Measurements from ENCODE around the gene SPRY4. TPM values are rescaled to one million over a fixed set of nuclear protein-coding genes. Genes with fewer than 3 reads are reported as not detected.

SPRY4 gene
- total and polyA plus RNA-seq, 2 of the 8 experiments (the other 6 are each of a cell fraction or from before 2014, with no cell fraction given), result 59.1 to 113 TPM

DNA sequence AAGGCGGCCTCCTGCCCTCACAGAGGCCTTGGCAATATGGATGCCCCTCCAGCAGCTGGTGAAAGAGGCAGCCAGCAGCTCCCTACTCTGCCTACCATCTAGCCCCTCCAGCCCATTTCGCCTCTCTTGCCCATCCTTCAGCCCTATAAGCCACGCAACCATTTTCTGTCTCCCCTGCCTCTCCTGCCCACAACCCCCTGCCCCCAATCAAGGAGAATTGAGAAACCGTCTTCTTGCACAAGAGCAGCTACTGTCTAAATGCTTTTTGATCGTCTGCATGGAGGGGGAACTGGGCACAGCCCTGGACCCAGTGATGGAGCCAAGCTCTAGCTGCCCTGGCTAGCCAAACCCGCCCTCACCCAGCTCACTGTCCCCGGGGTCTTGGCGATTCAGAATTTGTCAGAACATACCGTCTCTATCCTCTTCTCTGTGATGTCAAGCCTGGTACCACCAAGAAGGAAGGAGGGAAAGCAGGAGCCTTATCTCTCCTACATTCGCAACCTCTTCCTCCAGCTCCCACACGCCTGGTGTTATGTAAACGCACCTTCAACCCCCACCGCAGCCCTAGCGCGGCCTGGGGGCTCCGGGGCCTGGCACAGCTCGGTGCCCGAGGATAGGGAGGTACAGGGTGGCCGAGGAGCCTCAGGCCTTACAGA, 1.2 kb downstream of the SPRY4 start (continued):
- no peak for TF ChIP-seq CBX5 (IDR thresholded peaks at IDR 0.05; ENCODE audit: low read depth, low read length)
- no peak for TF ChIP-seq KDM5A (IDR thresholded peaks at IDR 0.05; ENCODE audit: low read length)
- no peak for TF ChIP-seq SRF (IDR thresholded peaks at IDR 0.05; ENCODE audit: low read depth, low read length)
- no peak for TF ChIP-seq POLR2AphosphoS5 (IDR thresholded peaks at IDR 0.05; ENCODE audit: low read depth, low read length)
- TF ChIP-seq POLR2A (IDR thresholded peaks at IDR 0.05; ENCODE audit: control extremely low read depth in 1 of 2, low read depth in 2 of 2, low read length in 2 of 2), result 0 out of 3 replicates have a peak, but pooled peaks of 1 of the 2 experiments have one; percentile 8
- peak; percentile 16 for TF ChIP-seq EZH2 (IDR thresholded peaks at IDR 0.05; ENCODE audit: low read depth, low read length, severe bottlenecking)

Data from H1 (cell line).